Middle frontal gyrus (tissue), 1 donor: ENCODE results near the gene TLR8.

ENCODE experiments used
- DNase-seq: peaks from one replicate; pipeline ENCODE4 v3.0.0-alpha.2; 2015; ENCODE audit warnings: low spot score; ENCODE audit errors: extremely low spot score

The TLR8 gene

GRCh38 chrX:12965131-12965940, 58.9 kb downstream of the TLR8 start:
- no peak for DNase-seq

- DNase-seq: no peak
Measured at GRCh38 chrX:12966151-12966550, 59.7 kb downstream of the TLR8 start.

DNA sequence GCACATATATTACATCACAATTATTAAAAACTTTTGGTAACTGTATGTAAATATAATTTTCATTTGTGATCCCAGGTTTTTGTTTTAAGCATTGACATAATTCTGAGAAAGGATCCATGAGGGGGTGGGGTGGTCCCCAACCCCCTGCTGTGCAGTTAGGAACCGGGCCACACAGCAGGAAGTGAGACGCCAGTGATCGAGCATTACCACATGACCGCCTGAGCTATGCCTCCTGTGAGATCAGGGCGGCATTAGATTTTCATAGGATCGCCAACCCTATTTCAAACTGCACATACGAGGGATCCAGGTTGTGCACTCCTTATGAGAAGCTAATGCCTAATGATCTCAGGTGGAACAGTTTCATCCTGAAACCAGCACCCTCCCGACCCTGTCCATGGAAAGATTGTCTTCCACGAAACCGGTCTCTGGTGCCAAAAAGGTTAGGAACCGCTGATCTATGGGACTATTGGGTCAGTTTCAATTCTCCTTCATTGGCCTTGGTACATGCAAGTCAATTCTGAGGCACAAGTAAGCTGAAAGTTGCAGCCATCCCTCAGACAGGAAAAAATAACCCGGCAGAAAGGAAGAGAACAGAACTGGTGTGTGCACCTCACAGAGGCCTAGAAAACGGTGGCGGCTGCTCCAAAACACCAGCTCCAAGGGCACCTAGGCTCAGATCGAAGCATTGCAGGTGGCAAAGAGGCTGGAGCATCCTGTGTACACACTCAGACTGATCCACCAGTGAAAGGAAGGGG, 61.5 kb downstream of the TLR8 start:
- no peak for DNase-seq

- DNase-seq: no peak
Measured at GRCh38 chrX:12970691-12971202, 64.3 kb downstream of the TLR8 start.

DNA sequence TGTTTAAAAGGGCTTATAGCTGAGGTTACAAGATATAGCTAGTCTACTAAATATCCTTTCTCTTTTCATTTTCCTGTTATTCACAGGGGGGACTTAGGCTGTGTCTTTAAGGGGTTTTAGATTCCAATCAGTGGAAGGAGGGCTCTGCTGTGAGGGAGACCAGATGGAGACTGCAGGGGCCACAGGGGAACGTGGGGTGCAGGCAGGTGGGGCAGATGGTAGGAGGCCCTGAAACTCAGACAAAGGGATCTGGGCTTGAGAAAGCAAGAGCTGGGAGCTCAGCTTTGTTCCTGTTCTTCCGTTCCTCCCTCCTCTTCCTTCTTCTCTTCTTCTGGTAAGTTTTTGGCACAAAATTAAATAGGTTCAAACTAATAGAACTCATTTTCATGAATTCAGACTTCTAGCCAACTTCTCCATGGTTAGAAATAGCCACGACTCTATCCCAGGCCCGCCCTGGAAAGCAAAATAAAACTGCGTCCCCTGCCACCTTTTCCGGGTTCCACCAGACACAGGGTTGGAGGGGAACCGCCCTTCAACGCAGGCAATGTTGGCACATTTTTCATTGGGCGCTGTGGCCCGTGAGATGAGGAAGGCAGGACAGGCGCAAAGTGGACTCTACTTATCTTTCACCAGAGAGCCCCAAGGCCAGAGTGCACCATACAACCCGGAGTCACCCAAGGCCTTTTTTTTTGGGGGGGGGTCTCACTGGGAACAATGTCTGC, 65.0 kb downstream of the TLR8 start:
- no peak for DNase-seq

DNA sequence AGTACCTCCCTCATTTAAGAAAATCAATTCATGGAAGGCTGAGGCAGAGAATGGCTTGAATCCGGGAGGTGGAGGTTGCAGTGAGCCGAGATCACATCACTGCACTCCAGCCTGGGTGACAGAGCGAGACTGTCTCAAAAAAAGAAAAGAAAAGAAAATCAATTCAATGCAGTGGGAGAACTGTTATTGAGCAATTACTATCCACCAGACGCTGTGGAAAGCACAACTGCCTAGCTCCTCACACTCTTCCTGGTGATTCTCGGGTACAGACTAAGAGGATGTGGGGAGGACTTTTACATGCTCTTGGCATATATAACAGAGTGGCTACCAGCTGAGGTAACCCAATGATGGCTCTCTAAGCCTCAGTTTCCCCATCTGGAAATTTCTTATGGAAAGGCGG, 65.8 kb downstream of the TLR8 start:
- no peak for DNase-seq
